GM19193 (cell line): ENCODE data around the gene COLQ.

Source experiments
- POLR2A ChIP-seq: IDR thresholded peaks from 4 replicates; pipeline ENCODE4 v1.6.1; 2011; ENCODE audit not compliant: insufficient read depth, insufficient read length; ENCODE audit errors: extremely low read depth

The COLQ gene

DNA sequence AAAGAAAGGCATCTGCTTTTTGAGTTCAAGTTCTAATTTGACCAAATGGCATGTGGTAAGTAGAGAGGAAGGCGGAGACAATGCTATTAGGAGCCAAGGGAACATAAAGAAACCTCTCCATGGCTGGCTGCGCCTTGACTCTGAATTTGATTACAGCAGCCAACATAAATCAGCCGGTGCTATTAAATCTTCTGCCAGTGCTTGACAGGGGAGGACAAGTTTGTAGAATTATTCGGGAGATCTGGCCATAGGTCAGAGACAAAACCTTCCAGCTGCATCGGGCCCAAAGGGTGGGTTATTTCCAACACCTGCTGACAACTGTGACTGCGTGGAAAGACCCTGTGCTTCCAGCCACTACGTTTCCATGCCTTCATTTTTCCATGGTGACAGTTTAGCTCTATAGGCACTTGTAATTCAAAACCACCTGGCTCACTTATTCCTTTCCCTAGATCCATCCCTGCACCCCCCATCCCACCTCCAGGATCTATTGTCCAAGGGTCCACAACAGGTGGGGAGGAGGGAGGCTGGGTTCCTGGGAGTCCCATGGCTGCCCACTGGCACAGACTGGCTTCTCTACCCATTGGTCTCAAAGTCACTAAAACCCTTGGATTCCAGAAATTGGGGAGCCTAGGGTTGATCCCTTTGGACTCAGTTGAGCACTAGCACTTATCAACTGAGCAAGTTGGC is 15.9 kb downstream of the COLQ start:
- no peak for TF ChIP-seq POLR2A

DNA sequence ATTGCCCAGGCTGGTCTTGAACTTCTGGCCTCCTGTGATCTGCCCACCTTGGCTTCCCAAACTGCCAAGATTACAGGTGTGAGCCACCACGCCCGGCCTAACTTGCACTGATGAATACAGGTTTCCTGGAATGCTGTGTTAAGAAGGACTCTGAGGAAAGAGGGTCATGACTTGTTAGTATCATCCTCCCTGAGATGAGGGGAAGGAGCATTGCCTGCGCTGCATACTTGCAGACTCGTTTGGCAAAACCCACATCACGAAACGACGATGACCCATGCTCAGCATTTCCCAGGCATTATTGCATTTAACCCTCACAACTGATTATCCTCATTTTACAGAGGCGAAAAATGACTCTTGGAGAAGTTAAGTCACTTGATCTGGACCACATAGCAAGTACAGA is 18.9 kb downstream of the COLQ start:
- TF ChIP-seq POLR2A, result no peak

DNA sequence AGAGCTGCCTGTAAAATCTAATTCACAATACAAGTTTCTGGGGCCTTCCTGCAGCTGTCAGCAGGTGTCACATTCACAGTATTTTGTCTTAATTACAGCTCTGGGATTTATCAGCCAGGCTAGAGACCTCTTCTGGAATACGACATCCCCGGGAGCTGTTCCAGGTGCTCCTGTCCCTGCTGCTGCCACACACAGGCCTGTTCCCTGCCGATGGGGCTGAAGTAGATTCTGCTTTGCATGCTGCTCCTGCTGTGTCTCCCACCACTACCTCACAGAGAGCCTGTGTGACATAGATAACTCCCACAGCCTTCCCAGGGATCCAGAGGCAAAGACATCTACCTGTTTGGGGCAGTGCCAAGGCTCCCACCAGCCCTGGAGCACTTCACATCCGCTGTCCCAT is 20.4 kb downstream of the COLQ start:
- TF ChIP-seq POLR2A, result no peak

DNA sequence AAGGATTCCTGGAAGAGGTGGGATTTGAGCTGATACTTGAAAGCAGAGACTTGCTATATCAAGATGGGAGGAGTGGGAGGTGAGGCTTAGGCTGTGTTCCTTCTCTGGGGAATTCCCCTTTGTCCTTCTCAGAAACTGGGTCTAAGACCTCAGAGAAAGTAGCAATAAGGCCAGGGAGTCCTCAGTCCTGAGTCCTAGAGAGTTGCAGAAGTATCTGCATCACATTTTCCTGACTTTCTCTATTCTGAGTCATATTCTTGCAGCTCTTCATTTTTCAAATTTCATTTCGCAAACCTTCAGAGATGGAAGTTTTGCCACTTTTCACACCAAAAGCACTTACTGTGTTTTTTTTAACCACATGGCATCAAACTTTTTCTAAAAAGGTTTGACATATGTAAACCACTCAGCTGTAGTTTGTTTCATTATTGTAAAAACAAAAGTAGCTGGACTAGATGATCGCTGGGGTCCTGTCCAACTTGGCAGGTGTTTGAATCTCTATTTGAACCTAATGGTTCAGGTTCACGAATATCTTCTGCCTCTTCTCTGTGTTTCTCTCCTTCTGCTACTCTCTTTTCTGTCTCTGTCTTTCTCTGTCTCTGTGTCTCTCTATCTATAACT is 21.3 kb downstream of the COLQ start:
- no peak for TF ChIP-seq POLR2A

DNA sequence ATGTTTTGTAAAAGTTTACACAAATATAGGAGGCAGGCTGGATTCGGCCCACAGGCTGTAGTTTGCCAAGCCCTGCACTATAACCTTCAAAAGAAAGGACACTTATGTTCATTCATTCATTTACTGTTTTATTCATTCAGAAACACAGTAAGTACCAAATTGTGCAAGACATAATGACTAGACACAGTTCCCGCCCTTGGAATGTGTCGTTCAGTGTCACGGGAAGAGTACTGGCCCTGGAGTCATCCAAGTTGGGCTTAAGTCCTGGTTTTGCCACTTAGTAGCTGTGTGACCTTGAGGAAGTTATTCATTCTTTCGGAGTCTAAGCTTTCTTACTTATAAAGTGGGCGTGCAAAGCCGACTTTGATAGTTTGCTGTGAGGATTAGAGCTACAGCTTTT is 22.0 kb downstream of the COLQ start:
- TF ChIP-seq POLR2A, result no peak

DNA sequence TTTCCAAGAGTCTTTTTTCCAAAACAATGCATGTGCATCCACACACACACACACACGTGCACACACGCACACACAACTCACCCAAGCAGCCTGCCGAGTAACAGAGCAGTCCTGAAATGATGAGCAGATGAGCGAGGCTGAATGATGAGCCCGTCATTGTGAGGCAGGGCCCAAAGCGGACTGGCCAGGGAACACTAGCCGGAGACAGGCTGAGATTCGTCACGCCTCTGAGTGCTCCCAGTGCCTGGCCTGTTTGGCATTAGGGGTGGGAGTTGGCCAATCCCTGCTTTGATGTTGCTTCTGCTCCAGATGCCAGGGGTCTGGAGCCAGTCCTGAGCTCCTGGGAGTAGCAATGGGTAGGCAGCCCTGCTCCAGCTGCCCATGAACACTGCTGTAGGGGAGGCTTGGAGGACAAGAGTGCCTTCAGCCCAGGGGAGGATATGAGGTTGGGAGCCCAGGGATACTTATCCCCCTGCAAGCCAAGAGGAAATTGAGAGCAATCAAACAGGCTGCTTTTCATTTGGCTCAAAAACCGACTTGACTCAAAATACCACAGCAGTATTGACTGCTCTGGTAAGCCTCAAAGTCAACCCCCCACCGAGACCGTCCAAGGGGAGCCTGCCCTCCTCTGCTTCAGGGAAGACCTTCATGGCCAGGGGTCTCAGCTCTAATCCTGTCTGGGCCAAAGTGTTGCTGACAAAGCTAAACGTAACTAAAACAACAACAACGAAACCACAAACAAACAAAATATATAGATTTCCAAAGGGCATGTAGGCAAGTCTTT is 22.9 kb downstream of the COLQ start:
- TF ChIP-seq POLR2A, result no peak

DNA sequence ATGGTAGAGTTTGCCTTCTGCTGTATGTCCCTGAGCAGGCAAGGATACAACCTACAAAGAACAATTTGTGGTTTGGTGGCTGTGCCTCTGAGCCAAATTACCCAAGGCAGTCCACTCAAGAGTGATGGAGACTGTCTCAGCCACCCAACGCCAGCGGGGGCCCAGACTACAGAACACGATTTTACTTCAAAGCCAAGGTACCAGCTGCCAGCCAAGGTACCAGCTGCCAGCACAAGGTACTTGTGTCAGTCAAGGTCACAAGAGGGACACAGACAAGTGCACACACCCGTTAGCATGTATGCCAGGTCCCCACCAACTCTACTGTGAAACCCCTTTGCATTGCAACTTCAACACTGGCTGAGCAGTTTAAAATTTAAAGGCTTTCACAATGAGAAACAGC is 23.5 kb downstream of the COLQ start:
- no peak for TF ChIP-seq POLR2A

DNA sequence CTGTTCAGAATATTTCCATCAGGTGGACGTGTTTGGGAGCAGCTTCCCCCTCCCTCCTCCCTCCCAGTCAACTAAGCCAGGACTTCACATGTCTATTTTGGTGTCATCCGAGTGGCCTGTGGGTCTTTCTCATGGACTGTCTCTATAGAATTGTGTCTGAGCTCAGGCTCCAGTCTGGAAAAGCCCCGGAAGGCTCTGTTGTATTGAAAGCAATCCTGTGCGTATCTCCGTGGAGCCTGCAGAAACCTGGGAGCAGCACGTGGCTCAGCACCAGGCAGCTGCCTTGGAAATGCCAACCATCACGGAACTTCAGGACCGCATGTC is 25.2 kb downstream of the COLQ start:
- TF ChIP-seq POLR2A, result no peak

DNA sequence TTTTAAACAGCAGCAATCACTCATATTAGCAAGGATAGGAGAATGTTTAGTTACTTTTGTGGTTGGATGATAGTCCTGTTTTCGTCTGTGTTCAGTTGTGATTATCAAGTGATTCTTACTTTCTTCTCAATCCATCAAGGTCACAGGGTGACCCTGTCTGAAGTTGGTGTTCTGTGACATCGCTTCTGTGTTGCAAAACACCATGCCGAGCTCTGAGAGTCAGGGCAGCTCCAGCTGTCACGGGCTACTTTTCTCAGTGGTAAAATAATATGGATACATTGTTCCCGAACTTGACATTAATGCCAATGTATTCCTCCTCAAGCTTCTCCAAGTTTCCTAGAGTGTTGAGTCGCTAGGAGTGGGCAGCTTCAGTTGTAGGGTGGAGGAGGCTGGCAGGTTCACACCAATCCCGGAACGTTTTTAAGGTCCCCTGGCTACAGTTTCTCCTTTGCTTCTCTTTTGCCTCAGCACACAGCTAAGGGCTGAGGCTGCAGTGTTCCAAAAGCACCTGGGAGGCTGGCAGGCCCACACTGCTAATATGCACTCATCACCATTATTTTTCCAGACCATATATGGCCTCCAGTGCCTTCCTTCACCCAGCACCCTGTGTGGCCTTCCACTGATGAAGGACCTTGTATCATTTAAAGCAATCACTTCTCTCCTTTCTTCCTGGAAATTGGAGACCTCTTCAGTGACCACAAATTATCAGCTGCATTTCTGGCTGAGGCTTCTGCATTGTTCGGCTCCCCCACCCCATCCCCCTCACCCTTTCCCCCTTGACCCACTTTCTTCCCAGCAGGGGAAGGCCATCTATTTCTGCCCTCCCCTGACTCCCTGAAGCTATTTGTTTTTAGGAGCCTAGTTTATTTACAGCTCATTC is 25.8 kb downstream of the COLQ start:
- TF ChIP-seq POLR2A, result no peak

DNA sequence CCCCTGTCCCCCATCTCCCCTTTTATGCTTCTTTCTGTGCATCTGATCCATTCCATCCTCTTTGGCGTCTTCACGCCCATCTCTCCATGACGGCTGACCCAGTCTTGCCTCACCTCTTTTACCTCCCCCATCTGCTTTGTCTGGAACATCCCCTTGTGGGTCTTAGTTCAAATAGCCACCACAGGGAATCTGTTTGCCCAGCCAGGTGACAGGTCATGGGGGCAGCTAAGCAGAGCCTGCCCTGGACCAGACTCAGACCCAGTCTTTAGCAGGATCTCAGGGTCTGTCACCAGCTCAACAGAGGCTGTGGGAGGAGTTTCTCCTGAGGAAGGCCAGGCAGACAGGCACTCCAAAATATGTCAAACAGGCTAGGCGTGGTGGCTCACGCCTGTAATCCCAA is 28.1 kb downstream of the COLQ start:
- TF ChIP-seq POLR2A, result no peak

DNA sequence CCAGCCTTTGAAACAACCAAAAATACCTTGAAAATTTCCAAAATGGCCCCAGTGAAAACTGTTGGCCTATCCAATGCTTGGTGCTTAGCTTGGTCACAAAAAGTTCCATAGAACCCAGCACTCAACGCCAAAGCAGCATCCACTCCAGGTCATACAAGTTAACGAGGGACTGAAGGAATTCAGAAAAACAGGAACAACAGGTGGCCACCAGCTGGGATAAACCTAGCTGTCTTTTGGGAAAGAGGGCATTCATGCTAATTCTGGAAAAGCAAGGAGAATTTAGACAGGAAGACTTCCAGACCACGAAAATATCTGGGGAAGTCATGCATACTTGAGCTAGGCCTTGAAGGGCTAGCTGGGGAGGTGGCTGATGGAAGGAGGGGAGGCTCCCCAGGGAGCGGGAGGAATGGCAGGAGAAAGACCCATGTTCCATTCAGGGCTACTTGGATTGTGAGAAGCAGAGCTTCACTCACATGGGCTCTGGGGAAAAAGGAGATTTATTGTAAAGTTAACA is 28.6 kb downstream of the COLQ start:
- TF ChIP-seq POLR2A, result no peak

DNA sequence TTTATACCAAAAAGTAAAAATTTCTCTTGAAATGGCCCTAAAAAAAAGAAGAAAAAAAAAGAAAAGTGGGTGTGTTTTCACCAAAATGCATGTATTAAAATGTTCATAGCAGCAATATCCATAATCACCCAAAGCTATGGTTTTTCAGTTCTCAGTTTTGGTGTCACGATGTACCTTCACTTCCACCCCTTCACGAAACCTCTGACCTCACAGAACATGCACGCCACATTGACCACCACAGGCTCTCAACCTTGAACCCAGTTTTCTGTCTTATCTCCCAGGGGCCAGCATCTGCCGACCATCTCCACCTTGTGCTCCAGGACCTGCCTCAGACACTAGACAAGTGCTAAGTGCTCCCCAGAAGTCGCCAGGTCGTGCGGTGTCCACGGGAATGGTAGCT is 30.4 kb downstream of the COLQ start:
- no peak for TF ChIP-seq POLR2A

DNA sequence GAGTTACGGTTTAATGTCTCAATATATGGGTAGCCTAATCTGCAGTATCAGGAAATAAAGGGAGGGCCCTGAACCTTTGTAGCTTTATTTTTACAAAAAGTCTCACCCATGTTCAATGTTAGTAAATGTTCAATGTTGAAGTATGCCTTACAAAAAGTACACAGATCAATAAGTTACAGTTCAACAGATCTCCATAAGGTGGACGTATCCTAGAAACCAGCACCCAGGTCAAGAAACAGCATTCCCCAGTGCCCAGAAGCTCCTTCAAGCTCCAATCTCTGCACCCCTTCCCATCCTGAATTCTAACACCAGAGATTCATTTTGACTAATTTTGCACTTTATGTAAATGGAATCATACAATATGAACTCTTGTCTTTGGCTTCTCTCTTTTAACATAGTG is 31.3 kb downstream of the COLQ start:
- no peak for TF ChIP-seq POLR2A

DNA sequence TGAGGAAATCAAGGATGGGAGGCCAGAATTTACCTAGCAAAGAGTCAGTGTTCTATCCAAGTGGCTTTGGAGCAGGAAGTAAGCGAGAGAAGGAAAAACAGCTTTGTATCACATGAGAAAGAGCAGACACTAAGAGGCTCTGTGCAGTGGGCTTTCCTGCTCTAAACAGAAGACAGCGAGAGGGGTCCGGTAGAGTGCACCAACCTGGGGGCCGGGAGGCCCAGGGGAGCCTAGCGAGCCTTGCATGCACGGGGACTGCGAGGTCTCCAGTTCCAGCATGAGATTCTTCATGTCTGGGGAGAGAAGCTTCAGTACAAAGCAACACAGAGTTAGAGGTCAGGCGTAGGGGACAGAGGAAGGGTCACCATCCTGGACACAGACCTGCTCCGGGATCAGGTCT is 33.5 kb downstream of the COLQ start:
- TF ChIP-seq POLR2A, result no peak

DNA sequence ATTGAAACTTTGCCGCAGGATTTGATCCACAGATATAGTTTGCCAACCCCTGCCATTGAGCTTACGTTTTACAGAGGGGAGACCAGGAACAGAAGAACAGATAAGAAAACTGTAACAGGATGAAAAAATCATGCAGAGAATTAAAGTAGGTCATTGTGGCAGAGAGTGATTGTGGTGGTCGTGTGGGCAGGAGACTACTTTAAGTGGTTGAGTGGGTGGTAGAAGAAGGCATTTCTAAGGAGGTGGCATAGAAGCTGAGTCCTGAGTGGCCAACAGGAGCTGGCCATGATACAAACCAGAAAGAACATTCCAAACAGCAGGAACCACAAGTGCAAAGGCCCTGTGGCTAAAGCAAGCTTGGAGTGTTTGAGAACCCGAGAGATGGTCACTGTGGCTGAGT is 34.5 kb downstream of the COLQ start:
- no peak for TF ChIP-seq POLR2A

DNA sequence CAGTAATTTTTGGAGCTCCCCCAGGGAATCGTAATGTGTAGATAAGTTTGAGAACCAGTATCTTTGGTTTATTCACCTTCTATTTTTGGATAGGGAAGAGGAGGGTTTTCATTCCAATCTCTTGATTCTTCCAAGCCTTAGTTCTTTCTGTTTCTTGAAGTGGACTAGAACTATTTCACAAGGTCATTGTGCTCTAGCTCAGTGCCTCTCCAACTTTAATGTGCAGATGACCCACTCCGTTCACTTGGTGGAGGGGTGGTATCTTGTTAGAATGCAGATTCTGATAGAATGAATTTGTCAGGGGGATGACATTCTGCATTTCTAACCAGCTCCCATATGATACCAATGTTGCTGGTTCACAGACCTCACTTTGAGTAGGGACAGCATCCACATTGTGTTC is 35.5 kb downstream of the COLQ start:
- no peak for TF ChIP-seq POLR2A
